GM12864 (cell line): ENCODE data around the gene KLHL9.

Source experiments
- DNase-seq: peaks from one replicate; pipeline ENCODE4 v3.0.0-alpha.2; 2011; ENCODE audit warnings: low read depth
- H3K4me3 ChIP-seq: 2 replicates; pipeline ENCODE4 v1.5.1; 2011; ENCODE audit warnings: mild to moderate bottlenecking, low read depth, low read length, control low read depth
- CTCF ChIP-seq: IDR thresholded peaks from 2 replicates; pipeline ENCODE4 v1.5.1; 2011; ENCODE audit warnings: low read depth, mild to moderate bottlenecking, moderate library complexity, low read length, control low read depth, inconsistent platforms; ENCODE audit errors: missing control alignments

Gene KLHL9

GRCh38 chr9:21331676-21332402 lies 3.4 kb downstream of the KLHL9 start:
- H3K4me3 ChIP-seq: no peak overlapping the region
- no peak for DNase-seq
- TF ChIP-seq CTCF: no peak

- H3K4me3 ChIP-seq: no peak overlapping the region
- DNase-seq: no peak
- TF ChIP-seq CTCF: peak; percentile 53
Observed at GRCh38 chr9:21326526-21327139, 8.6 kb downstream of the KLHL9 start.

DNA sequence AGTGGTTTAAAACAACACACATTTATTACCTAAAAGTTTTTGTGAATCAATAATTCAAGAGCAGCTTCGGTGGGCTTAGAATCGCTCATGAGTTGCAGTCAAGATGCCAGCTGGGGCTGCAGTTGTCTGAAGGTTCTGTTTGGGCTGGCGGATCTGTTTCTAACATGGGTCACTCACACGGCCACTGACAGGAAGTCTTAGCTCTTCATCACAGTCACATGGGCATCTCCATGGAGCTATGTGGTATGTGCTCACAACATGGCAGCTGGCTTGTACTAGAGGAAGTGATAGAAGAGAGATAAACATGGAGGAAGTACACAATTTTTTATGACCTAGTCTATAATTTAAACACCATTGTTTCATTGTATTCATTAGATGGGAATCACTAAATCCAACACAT lies 11.2 kb downstream of the KLHL9 start:
- DNase-seq: no peak
- no peak overlapping the region for H3K4me3 ChIP-seq
- TF ChIP-seq CTCF: no peak

GRCh38 chr9:21322911-21323461 lies 12.2 kb downstream of the KLHL9 start:
- no peak for TF ChIP-seq CTCF
- no peak for DNase-seq
- H3K4me3 ChIP-seq: no peak overlapping the region

DNA sequence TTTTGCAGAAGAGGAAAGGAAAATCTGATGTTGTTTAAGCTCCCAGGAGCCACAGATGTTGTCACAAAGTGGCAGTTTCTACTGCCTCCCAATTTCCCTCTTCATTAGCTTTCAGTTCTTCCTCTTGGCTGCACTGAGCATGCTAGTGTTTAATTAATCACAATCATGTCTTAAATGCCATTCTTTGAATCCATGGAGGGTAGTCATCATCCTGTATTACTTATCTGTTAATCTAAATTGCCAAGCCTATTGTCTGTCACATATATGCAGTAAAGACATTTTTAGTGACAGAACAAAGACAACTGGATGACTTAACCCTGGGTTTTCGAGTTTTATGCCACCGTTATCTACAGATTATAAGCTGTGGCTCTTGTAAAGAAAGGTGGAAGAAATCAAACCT lies 14.7 kb downstream of the KLHL9 start:
- no peak overlapping the region for H3K4me3 ChIP-seq
- DNase-seq: no peak
- TF ChIP-seq CTCF: no peak

- no peak overlapping the region for H3K4me3 ChIP-seq
- no peak for DNase-seq
- TF ChIP-seq CTCF: peak; percentile 59
Observed at GRCh38 chr9:21317956-21318923, 17.0 kb downstream of the KLHL9 start.
